GM12873 (cell line): ENCODE measurements around the gene CLEC2D.

Source experiments
- CTCF ChIP-seq: IDR thresholded peaks from 2 replicates; pipeline ENCODE4 v1.5.1; 2012; ENCODE audit warnings: low read depth, mild to moderate bottlenecking, moderate library complexity, low read length, control low read depth; ENCODE audit not compliant: insufficient read depth; ENCODE audit errors: missing control alignments

The CLEC2D gene

GRCh38 chr12:9701380-9702154 lies 32.1 kb downstream of the CLEC2D start:
- TF ChIP-seq CTCF: no peak

GRCh38 chr12:9702255-9702654 lies 32.7 kb downstream of the CLEC2D start:
- TF ChIP-seq CTCF: no peak

- no peak for TF ChIP-seq CTCF
Measured at GRCh38 chr12:9706086-9706685, 36.7 kb downstream of the CLEC2D start.

- no peak for TF ChIP-seq CTCF
Measured at GRCh38 chr12:9707356-9707755, 37.8 kb downstream of the CLEC2D start.

- TF ChIP-seq CTCF: peak; percentile 86
Measured at GRCh38 chr12:9707864-9708808, 38.6 kb downstream of the CLEC2D start.

- no peak for TF ChIP-seq CTCF
Measured at GRCh38 chr12:9708853-9709252, 39.3 kb downstream of the CLEC2D start.
